Measurements from ENCODE around the gene SYNGR4.

The SYNGR4 gene

GRCh38 chr19:48330012-48330681, 34.0 kb upstream of the SYNGR4 start:
- FAIRE-seq (peak; percentile 95), DNase-seq (ENCODE audit: insufficient read length) (peak; percentile 70)
- TF ChIP-seq POLR2AphosphoS5 (IDR thresholded peaks at IDR 0.05; ENCODE audit: low read depth, low read length) (no peak; the same call in 1 of the 2 replicates), POLR2A (IDR thresholded peaks at IDR 0.05; ENCODE audit: low read depth, low read length) (peak; percentile 37; the same call in 1 of the 2 replicates)

- no peak for DNase-seq (ENCODE audit: insufficient read length)
- TF ChIP-seq POLR2AphosphoS5 (IDR thresholded peaks at IDR 0.05; ENCODE audit: low read depth, low read length) (no peak), TAF1 (IDR thresholded peaks at IDR 0.05; ENCODE audit: borderline replicate concordance, low read depth, low read length) (no peak), POLR2A (IDR thresholded peaks at IDR 0.05; ENCODE audit: low read depth, low read length) (no peak)
- no peak for FAIRE-seq
Measured at GRCh38 chr19:48332351-48332661, 31.9 kb upstream of the SYNGR4 start.

GRCh38 chr19:48332662-48333466, 31.3 kb upstream of the SYNGR4 start:
- FAIRE-seq (peak; percentile 98), DNase-seq (ENCODE audit: insufficient read length) (peak; percentile 85)
- peak; percentile 38; the same call in 1 of the 2 replicates for TF ChIP-seq POLR2A (IDR thresholded peaks at IDR 0.05; ENCODE audit: low read depth, low read length)
- TF ChIP-seq POLR2AphosphoS5 (IDR thresholded peaks at IDR 0.05; ENCODE audit: low read depth, low read length) = no peak; the same call in 1 of the 2 replicates

- TF ChIP-seq POLR2AphosphoS5 (IDR thresholded peaks at IDR 0.05; ENCODE audit: low read depth, low read length) (peak; percentile 52; the same call in 1 of the 2 replicates), TAF1 (IDR thresholded peaks at IDR 0.05; ENCODE audit: borderline replicate concordance, low read depth, low read length) (no peak), POLR2A (IDR thresholded peaks at IDR 0.05; ENCODE audit: low read depth, low read length) (peak; percentile 68; the same call in 1 of the 2 replicates)
- peak; percentile 95 for FAIRE-seq
- peak; percentile 94 for DNase-seq (ENCODE audit: insufficient read length)
Measured at GRCh38 chr19:48333467-48334384, 30.4 kb upstream of the SYNGR4 start.

GRCh38 chr19:48338253-48338755, 25.9 kb upstream of the SYNGR4 start:
- FAIRE-seq = no peak
- no peak for DNase-seq (ENCODE audit: insufficient read length)
- no peak for TF ChIP-seq POLR2AphosphoS5 (IDR thresholded peaks at IDR 0.05; ENCODE audit: low read depth, low read length)
- TF ChIP-seq POLR2A (IDR thresholded peaks at IDR 0.05; ENCODE audit: low read depth, low read length) = no peak
- no peak for TF ChIP-seq TAF1 (IDR thresholded peaks at IDR 0.05; ENCODE audit: borderline replicate concordance, low read depth, low read length)

- no peak for FAIRE-seq
- no peak for DNase-seq (ENCODE audit: insufficient read length)
- TF ChIP-seq POLR2A (IDR thresholded peaks at IDR 0.05; ENCODE audit: low read depth, low read length) = no peak
- TF ChIP-seq POLR2AphosphoS5 (IDR thresholded peaks at IDR 0.05; ENCODE audit: low read depth, low read length) = no peak
- no peak for TF ChIP-seq TAF1 (IDR thresholded peaks at IDR 0.05; ENCODE audit: borderline replicate concordance, low read depth, low read length)
Measured at GRCh38 chr19:48338802-48339503, 25.2 kb upstream of the SYNGR4 start.

GRCh38 chr19:48340995-48341394, 23.2 kb upstream of the SYNGR4 start:
- TF ChIP-seq TAF1 (IDR thresholded peaks at IDR 0.05; ENCODE audit: borderline replicate concordance, low read depth, low read length) = no peak
- no peak for TF ChIP-seq POLR2AphosphoS5 (IDR thresholded peaks at IDR 0.05; ENCODE audit: low read depth, low read length)
- TF ChIP-seq POLR2A (IDR thresholded peaks at IDR 0.05; ENCODE audit: low read depth, low read length) = no peak
- FAIRE-seq = no peak
- DNase-seq (ENCODE audit: insufficient read length) = no peak

GRCh38 chr19:48341515-48342413, 22.4 kb upstream of the SYNGR4 start:
- no peak for DNase-seq (ENCODE audit: insufficient read length)
- TF ChIP-seq TAF1 (IDR thresholded peaks at IDR 0.05; ENCODE audit: borderline replicate concordance, low read depth, low read length) = no peak
- TF ChIP-seq POLR2A (IDR thresholded peaks at IDR 0.05; ENCODE audit: low read depth, low read length) = no peak
- TF ChIP-seq POLR2AphosphoS5 (IDR thresholded peaks at IDR 0.05; ENCODE audit: low read depth, low read length) = no peak
- no peak for FAIRE-seq

GRCh38 chr19:48342414-48342738, 21.8 kb upstream of the SYNGR4 start:
- DNase-seq (ENCODE audit: insufficient read length) = no peak
- TF ChIP-seq POLR2A (IDR thresholded peaks at IDR 0.05; ENCODE audit: low read depth, low read length) (no peak), TAF1 (IDR thresholded peaks at IDR 0.05; ENCODE audit: borderline replicate concordance, low read depth, low read length) (no peak), POLR2AphosphoS5 (IDR thresholded peaks at IDR 0.05; ENCODE audit: low read depth, low read length) (no peak)
- no peak for FAIRE-seq

Data from GM12892 (cell line).